ENCODE data around the gene CAND2. TPM values are rescaled to one million over a fixed set of nuclear protein-coding genes. Genes with fewer than 3 reads are reported as not detected.

CAND2 gene
- total RNA-seq: 6.7 and 6.9 TPM in 2 replicates

GRCh38 chr3:12796171-12797123 is at the start of gene CAND2:
CAND2 (plus strand) TSS chr3:12796680; CDS start chr3:12796721, 41 bp downstream.

GRCh38 chr3:12759097-12759679 is 37.3 kb upstream of the CAND2 start, which contains the start of gene TMEM40:
TMEM40 (minus strand) TSS chr3:12759259; CDS start chr3:12749832, 9,427 bp downstream.

DNA sequence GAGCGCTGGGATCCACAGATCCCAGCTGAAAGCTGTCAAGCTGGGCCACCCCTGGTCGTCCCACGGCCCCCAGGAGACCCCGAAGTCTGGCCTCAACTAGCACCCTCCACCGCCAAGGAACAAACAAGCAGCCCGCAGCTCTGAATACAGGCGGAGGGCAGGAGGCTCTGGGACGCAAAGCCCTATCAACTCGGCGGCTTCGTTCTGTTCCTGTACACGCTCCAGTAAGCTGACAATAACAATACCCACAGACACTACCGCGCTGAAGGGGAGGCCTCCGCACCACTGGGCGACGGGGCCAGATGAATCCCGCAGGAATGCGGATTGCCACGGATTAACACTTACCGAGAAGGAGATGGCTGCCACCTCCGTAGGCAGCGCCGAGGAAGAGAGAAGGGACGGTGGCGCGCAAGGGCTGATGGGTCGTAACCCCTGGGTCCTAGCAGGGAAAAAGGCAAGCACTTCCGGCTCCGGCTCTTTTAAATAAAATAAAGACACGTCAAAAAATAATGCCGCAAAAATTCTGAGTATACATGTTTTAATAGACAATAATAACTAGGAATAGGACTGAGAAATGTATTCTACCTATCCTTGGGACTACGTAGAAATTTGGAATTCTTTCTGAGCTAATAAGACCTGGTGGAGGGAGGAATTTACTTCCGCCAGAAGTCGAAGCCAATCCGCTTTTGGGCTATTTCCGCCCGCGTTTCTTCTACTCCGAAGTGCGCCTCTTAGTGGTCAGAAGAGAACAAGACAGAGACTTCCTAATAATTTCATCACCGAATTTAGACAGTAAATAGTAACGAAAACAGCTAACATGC is 44.9 kb downstream of the CAND2 start, which contains the start of gene RPL32:
Gene RPL32, minus strand, starts transcription at position 417 of the 821 bp plus-strand sequence. CDS start 1,328 bp downstream, outside the sequence.

Small RNA genes lying within 50 kb of the gene (small RNA-seq; reads per million reads assigned to genes)
- not detected for gene AC034198.1

Other genes starting within 250 kb of the CAND2 start
- 40.2 and 44.4 TPM in 2 replicates for gene MKRN2, start 239.6 kb upstream of the CAND2 start, total RNA-seq
- gene RAF1, start 132.6 kb upstream of the CAND2 start, total RNA-seq: 104 and 110 TPM in 2 replicates
- gene TMEM40, start 37.4 kb upstream of the CAND2 start, total RNA-seq: not detected in 2 replicates
- 769 and 1,535 TPM in 2 replicates for gene RPL32, start 44.9 kb downstream of the CAND2 start, total RNA-seq

All from articular chondrocyte of knee joint (primary cell).